ENCODE measurements around the gene ALDH16A1. TPM values are rescaled to one million over a fixed set of nuclear protein-coding genes. Genes with fewer than 3 reads are reported as not detected.

ALDH16A1 gene
- total and polyA plus RNA-seq, 2 of the 8 experiments (the other 6 are each of a cell fraction or from before 2014, with no cell fraction given) = 30.5 to 34.3 TPM

GRCh38 chr19:49411681-49412326, 41.2 kb upstream of the ALDH16A1 start:
- no peak overlapping the region for H4K5ac ChIP-seq (ENCODE audit: insufficient read length, low read depth, low read length)
- H2BK20ac ChIP-seq (ENCODE audit: low read length) = no peak overlapping the region
- no peak overlapping the region for H2AFZ ChIP-seq (ENCODE audit: low read length)
- no peak overlapping the region for H2BK120ac ChIP-seq (replicated peaks; ENCODE audit: low read depth, low read length)
- TF ChIP-seq TAF1 (IDR thresholded peaks at IDR 0.05; ENCODE audit: low read depth, low read length) (no peak), YY1 (IDR thresholded peaks at IDR 0.05; ENCODE audit: low read depth, low read length) (no peak), BCL11A (IDR thresholded peaks at IDR 0.05; ENCODE audit: low read depth in 2 of 2, low read length in 2 of 2) (no peak)
- no peak overlapping the region for H2BK12ac ChIP-seq (ENCODE audit: low read depth, low read length)
- no peak overlapping the region for H4K91ac ChIP-seq (replicated peaks; ENCODE audit: insufficient read length, low read length)
- H3K4me2 ChIP-seq (ENCODE audit: insufficient read depth in 1 of 2, low read depth in 2 of 2, low read length in 2 of 2) = no peak overlapping the region
- no peak overlapping the region for H3K9ac ChIP-seq (replicated peaks in 1 of 4; ENCODE audit: extremely low read depth in 1 of 4, low read depth in 3 of 4, low read length in 3 of 4)
- H3K4me1 ChIP-seq (replicated peaks in 1 of 4; ENCODE audit: control insufficient read depth in 3 of 4, insufficient read depth in 4 of 4, low read length in 3 of 4) = peaks cover 0 to 11% (median 7%) of the 10 kb centered on the region in 4 experiments; a peak in 5 of 7 replicates
- no peak overlapping the region for H3K4me3 ChIP-seq (ENCODE audit: extremely low read depth in 1 of 4, insufficient read depth in 2 of 4, low read depth in 3 of 4, low read length in 4 of 4)
- H2BK15ac ChIP-seq (ENCODE audit: low read length) = 0 out of 2 replicates have a peak overlapping the region, but pooled peaks have one; percentile 74
- H4K20me1 ChIP-seq (replicated peaks in 1 of 2; ENCODE audit: control insufficient read depth in 1 of 2, insufficient read depth in 2 of 2, low read length in 2 of 2) = no peaks in the 10 kb centered on the region
- DNase-seq (ENCODE audit: low read depth in 1 of 2, low spot score in 2 of 2) (no peak), FAIRE-seq (no peak)
- no peak overlapping the region for H3K23ac ChIP-seq (ENCODE audit: insufficient read length)
- no peaks in the 10 kb centered on the region for H3K9me3 ChIP-seq (ENCODE audit: insufficient read depth in 2 of 2, low read depth in 1 of 2, low read length in 1 of 2)
- no peaks in the 10 kb centered on the region for H3K23me2 ChIP-seq (ENCODE audit: low read depth, low read length)
- H3K79me1 ChIP-seq (ENCODE audit: low read depth, low read length) = no peaks in the 10 kb centered on the region
- H4K8ac ChIP-seq (ENCODE audit: extremely low read depth, insufficient read depth, low read length) = no peak overlapping the region
- no peaks in the 10 kb centered on the region for H3K27me3 ChIP-seq (replicated peaks in 1 of 4; ENCODE audit: control insufficient read depth in 3 of 4, extremely low read depth in 1 of 4, insufficient read depth in 3 of 4, low read length in 3 of 4)
- H2BK5ac ChIP-seq (ENCODE audit: low read depth, low read length) = no peak overlapping the region
- no peaks in the 10 kb centered on the region for H3K36me3 ChIP-seq (ENCODE audit: control insufficient read depth in 2 of 4, insufficient read depth in 4 of 4, low read length in 3 of 4)
- H3K4ac ChIP-seq (replicated peaks; ENCODE audit: insufficient read length, low read depth, low read length) = no peak overlapping the region
- H3K56ac ChIP-seq (replicated peaks; ENCODE audit: insufficient read length, low read depth, low read length) = no peak overlapping the region
- CTCF ChIA-PET (ENCODE audit: partially characterized antibody) = interaction anchor here (1.0 to 14.7 kb wide), 4 partner anchors 10 to 37 kb away, joined by 3 to 291 read pairs (median 4); no protein-coding TSS in a partner anchor
- no peak overlapping the region for H3K18ac ChIP-seq (ENCODE audit: extremely low read depth, low read length)
- H3K79me2 ChIP-seq (ENCODE audit: control insufficient read depth in 1 of 2, insufficient read depth in 2 of 2, low read length in 2 of 2) = no peaks in the 10 kb centered on the region
- H2AK5ac ChIP-seq (ENCODE audit: low read depth, low read length) = no peak overlapping the region
- H3K27ac ChIP-seq (ENCODE audit: low read depth, low read length) = no peak overlapping the region
- H3K14ac ChIP-seq (ENCODE audit: insufficient read length) = no peak overlapping the region
- WGBS, 2 experiments (ENCODE audit: extremely low coverage in 1 of 2, insufficient coverage in 1 of 2, insufficient read length in 1 of 2, insufficient replicate concordance in 2 of 2, low coverage in 1 of 2, low lambda C conversion rate in 2 of 2, missing lambda C conversion rate in 1 of 2) = 81% methylated on average over 3 of the region's 3 CpGs; no CpG with 5 or more reads in 1 of the 2 experiments
- POLR2A ChIA-PET (ENCODE audit: partially characterized antibody) = interaction anchor here (0.9 to 3.3 kb wide), 4 partner anchors 10 to 39 kb away, joined by 3 to 13 read pairs (median 6); partner anchors contain the start of gene GFY

All from H1 (cell line).